Calu3 (cell line): ENCODE data around the gene PRICKLE1. TPM values are rescaled to one million over a fixed set of nuclear protein-coding genes. Genes with fewer than 3 reads are reported as not detected.

Source experiments
- BruUV-seq: library from RNA; stranded (reverse); fragments of 400-500 nt; replicated peaks from 2 replicates; lab custom pipeline; 2021; lab: Mats Ljungman, UMichigan
- CTCF ChIA-PET: fragments of 300-600 bp; sonication (Branson Sonifier 250); formaldehyde crosslinking; loops from one replicate; lab custom pipeline; 2022; ENCODE audit warnings: antibody characterized with exemption; lab: Charles Lee
- DNase-seq: peaks from one replicate; pipeline ENCODE4 v3.0.0; 2022
- H3K27ac Mint-ChIP-seq: one replicate; pipeline ENCODE4 v1.8.0; 2022; ENCODE audit warnings: mixed read lengths; ENCODE audit not compliant: unreplicated experiment
- H3K27me3 Mint-ChIP-seq: one replicate; pipeline ENCODE4 v1.8.0; 2022; ENCODE audit warnings: mixed read lengths; ENCODE audit not compliant: unreplicated experiment
- H3K36me3 Mint-ChIP-seq: one replicate; pipeline ENCODE4 v1.8.0; 2022; ENCODE audit warnings: mild to moderate bottlenecking, moderate library complexity, mixed read lengths; ENCODE audit not compliant: insufficient read depth, unreplicated experiment
- H3K4me1 Mint-ChIP-seq: one replicate; pipeline ENCODE4 v1.8.0; 2022; ENCODE audit warnings: mild to moderate bottlenecking, low read depth, mixed read lengths; ENCODE audit not compliant: unreplicated experiment
- H3K4me3 Mint-ChIP-seq: one replicate; pipeline ENCODE4 v1.8.0; 2022; ENCODE audit warnings: mild to moderate bottlenecking, low read depth, moderate library complexity, mixed read lengths; ENCODE audit not compliant: unreplicated experiment
- H3K9me3 Mint-ChIP-seq: one replicate; pipeline ENCODE4 v1.8.0; 2022; ENCODE audit warnings: low read depth, mixed read lengths; ENCODE audit not compliant: unreplicated experiment
- intact Hi-C: fragments of 100-400 bp; cut with micrococcal nuclease; formaldehyde crosslinking; loops from one replicate; pipeline ENCODE4 v1.10.0; 2022; ENCODE audit not compliant: unreplicated experiment
- total RNA-seq: library from RNA; stranded (reverse); gene quantifications from 2 replicates; pipeline ENCODE4 v1.2.3, GENCODE V29; 2022
- TF ChIP-seq, protein P1 (sequence below): fragments of 200-600 bp; IDR thresholded peaks from one replicate; pipeline ENCODE4 v1.8.0; 2022; ENCODE audit warnings: antibody characterized with exemption; ENCODE audit not compliant: unreplicated experiment

The PRICKLE1 gene
- total RNA-seq, 1 experiment from 2014 or later: 12.7 TPM

DNA sequence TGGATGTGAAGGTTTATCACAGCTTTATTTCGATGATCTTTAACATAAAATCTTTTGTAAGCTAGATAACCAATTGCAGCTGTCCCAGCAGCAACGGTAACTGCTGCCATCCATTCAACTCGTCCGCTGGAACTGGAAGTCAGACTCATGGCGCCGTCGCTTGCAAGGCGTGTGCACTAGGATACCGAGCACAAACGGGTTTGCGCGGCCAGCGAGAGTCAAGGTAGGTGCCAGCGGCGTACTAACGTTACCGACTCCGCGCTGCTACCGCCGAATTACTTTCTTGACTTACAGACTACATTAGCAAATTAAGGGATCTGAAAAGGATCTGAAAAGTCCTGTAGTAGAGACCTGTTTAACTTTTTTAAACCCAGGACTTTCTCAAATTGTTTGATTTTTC is 47.4 kb upstream of the PRICKLE1 start:
- no peaks in the 10 kb centered on the region for H3K9me3 Mint-ChIP-seq
- CTCF ChIA-PET: no interaction called here
- no peaks in the 10 kb centered on the region for H3K27me3 Mint-ChIP-seq
- H3K27ac Mint-ChIP-seq: no peak overlapping the region
- no peaks in the 10 kb centered on the region for H3K36me3 Mint-ChIP-seq
- no peaks in the 10 kb centered on the region for H3K4me1 Mint-ChIP-seq
- H3K4me3 Mint-ChIP-seq: no peak overlapping the region
- TF ChIP-seq, protein P1, sequence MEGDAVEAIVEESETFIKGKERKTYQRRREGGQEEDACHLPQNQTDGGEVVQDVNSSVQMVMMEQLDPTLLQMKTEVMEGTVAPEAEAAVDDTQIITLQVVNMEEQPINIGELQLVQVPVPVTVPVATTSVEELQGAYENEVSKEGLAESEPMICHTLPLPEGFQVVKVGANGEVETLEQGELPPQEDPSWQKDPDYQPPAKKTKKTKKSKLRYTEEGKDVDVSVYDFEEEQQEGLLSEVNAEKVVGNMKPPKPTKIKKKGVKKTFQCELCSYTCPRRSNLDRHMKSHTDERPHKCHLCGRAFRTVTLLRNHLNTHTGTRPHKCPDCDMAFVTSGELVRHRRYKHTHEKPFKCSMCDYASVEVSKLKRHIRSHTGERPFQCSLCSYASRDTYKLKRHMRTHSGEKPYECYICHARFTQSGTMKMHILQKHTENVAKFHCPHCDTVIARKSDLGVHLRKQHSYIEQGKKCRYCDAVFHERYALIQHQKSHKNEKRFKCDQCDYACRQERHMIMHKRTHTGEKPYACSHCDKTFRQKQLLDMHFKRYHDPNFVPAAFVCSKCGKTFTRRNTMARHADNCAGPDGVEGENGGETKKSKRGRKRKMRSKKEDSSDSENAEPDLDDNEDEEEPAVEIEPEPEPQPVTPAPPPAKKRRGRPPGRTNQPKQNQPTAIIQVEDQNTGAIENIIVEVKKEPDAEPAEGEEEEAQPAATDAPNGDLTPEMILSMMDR: no peak
- no TSS peak for BruUV-seq
- intact Hi-C loops: no loop called here
- no peak for DNase-seq

DNA sequence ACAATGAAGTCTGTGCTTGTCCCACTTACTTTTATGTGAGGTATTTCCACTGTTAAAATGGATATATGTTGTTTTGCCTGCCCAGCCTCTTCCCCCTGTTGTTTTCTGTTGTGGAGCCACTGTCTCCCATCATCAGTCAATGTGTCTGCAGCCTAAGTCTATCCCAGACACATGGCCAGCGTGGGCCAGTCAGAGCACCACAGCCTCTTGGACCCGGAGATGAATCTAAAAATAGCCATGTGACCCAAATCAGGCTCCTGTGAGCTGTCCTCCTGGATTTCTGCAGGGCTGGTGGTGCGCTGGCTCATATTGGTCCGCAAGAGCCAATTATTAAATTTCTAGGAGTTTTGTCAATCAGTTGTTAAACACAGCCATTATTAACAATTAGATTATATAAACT is 44.0 kb upstream of the PRICKLE1 start:
- no peak for DNase-seq
- no peaks in the 10 kb centered on the region for H3K4me1 Mint-ChIP-seq
- intact Hi-C loops: no loop called here
- CTCF ChIA-PET: no interaction called here
- H3K36me3 Mint-ChIP-seq: no peaks in the 10 kb centered on the region
- H3K27me3 Mint-ChIP-seq: no peaks in the 10 kb centered on the region
- no peak overlapping the region for H3K27ac Mint-ChIP-seq
- TF ChIP-seq, protein P1: no peak
- no peaks in the 10 kb centered on the region for H3K9me3 Mint-ChIP-seq
- BruUV-seq: no TSS peak
- H3K4me3 Mint-ChIP-seq: no peak overlapping the region

DNA sequence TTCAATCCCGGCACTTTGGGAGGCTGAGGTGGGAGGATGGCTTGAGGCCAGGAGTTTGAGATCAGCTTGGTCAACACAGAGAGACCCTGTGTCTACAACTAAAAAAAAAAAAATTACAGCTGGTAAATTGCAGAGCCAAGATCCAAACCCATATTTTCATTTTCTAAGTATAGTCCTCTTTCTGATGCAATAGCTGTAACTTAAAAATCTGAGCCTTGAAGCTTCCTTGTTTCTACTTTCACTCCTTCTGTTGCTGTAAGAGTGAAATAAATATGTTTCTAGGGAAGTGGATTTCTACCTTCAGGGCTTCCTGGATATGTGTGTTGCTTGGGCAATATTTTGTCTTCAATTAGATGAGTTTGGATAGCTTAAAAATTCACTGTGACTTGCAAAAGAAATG is 42.0 kb upstream of the PRICKLE1 start:
- intact Hi-C loops: no loop called here
- H3K27me3 Mint-ChIP-seq: no peaks in the 10 kb centered on the region
- no peaks in the 10 kb centered on the region for H3K36me3 Mint-ChIP-seq
- TF ChIP-seq, protein P1: no peak
- no peak for DNase-seq
- BruUV-seq: no TSS peak
- H3K9me3 Mint-ChIP-seq: no peaks in the 10 kb centered on the region
- CTCF ChIA-PET: no interaction called here
- H3K27ac Mint-ChIP-seq: peak overlapping the region; percentile 17
- H3K4me3 Mint-ChIP-seq: no peak overlapping the region
- H3K4me1 Mint-ChIP-seq: no peaks in the 10 kb centered on the region

DNA sequence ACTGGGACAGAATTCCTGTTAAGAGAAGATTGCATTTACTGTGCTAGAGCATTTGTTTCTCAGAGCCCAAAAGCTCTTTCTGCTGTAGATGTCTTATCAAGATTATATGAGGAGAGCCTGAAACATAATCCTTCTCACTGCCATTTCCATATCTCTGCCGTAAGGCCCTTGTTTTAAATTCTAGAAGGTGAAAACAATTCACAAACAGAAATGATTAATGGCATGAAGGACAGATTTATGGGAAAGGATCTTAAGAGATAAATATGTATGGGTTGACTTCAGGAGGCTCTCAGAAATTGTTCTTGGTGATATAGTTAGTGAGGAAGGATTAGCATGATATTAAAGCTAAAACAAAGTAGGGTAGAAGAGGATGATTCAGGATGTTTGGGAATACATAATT is 40.8 kb upstream of the PRICKLE1 start:
- CTCF ChIA-PET: no interaction called here
- Mint-ChIP-seq H3K9me3 (no peaks in the 10 kb centered on the region), H3K27ac (no peak overlapping the region), H3K27me3 (no peaks in the 10 kb centered on the region), H3K4me3 (no peak overlapping the region), H3K4me1 (no peaks in the 10 kb centered on the region), H3K36me3 (no peaks in the 10 kb centered on the region)
- DNase-seq: no peak
- BruUV-seq: no TSS peak
- intact Hi-C loops: no loop called here
- TF ChIP-seq, protein P1: no peak
